ENCODE results near the gene FNIP2. TPM values are rescaled to one million over a fixed set of nuclear protein-coding genes. Genes with fewer than 3 reads are reported as not detected.

FNIP2 gene
- total RNA-seq, 1 donor from 2014 or later: 33.7 TPM

DNA sequence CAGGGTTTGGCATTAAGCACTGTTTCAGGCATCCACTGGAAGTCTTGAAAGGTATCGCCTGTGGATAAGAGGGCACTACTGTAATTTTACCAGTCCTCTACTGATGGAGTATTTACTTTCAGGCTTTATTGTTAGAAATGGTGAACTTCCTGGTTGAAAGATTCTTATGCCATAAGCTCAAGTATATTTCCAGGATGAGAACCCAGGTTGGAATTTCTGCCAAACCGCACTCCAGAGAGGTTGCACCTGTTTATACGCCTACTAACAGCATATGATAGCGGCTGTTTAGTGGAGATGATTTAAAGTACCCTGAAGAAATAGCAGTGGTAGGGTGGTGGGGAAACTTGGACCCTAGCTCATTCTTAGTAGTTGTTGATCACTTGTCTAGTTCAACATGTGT lies 9.9 kb downstream of the FNIP2 start:
- Mint-ChIP-seq H3K4me1 (ENCODE audit: low read depth) (peaks cover 54% of the 10 kb centered on the region), H3K27ac (ENCODE audit: unreplicated experiment) (no peak overlapping the region), H3K36me3 (ENCODE audit: low read depth) (no peaks in the 10 kb centered on the region), H3K9me3 (ENCODE audit: low read depth) (no peaks in the 10 kb centered on the region), H3K4me3 (ENCODE audit: unreplicated experiment) (no peak overlapping the region), H3K27me3 (ENCODE audit: low read depth) (no peaks in the 10 kb centered on the region)
- TF ChIP-seq, protein P1, sequence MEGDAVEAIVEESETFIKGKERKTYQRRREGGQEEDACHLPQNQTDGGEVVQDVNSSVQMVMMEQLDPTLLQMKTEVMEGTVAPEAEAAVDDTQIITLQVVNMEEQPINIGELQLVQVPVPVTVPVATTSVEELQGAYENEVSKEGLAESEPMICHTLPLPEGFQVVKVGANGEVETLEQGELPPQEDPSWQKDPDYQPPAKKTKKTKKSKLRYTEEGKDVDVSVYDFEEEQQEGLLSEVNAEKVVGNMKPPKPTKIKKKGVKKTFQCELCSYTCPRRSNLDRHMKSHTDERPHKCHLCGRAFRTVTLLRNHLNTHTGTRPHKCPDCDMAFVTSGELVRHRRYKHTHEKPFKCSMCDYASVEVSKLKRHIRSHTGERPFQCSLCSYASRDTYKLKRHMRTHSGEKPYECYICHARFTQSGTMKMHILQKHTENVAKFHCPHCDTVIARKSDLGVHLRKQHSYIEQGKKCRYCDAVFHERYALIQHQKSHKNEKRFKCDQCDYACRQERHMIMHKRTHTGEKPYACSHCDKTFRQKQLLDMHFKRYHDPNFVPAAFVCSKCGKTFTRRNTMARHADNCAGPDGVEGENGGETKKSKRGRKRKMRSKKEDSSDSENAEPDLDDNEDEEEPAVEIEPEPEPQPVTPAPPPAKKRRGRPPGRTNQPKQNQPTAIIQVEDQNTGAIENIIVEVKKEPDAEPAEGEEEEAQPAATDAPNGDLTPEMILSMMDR (IDR thresholded peaks at IDR 0.05): no peak
- no peak for DNase-seq (ENCODE audit: low spot score)

DNA sequence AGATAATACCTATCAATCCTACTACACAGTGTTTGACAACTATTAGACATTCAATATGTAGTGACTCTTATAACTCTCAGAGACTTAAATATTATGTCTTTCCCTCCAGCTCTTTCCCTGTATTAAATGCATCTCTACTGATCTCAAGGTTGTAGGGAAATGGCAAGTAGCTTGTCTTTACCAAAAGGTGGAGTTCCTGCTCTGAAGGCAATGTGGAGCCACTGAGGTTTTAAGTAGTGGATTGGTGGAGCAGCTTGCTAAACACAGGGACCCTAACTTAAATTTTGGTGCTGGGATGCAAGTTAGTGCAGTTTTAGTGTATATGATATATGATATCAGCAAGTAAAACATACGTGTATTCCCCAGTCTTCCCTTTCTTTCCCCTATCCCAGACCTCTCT lies 13.1 kb downstream of the FNIP2 start:
- Mint-ChIP-seq H3K36me3 (ENCODE audit: low read depth) (no peaks in the 10 kb centered on the region), H3K4me1 (ENCODE audit: low read depth) (peaks cover 56% of the 10 kb centered on the region), H3K9me3 (ENCODE audit: low read depth) (no peaks in the 10 kb centered on the region), H3K4me3 (ENCODE audit: unreplicated experiment) (no peak overlapping the region), H3K27me3 (ENCODE audit: low read depth) (no peaks in the 10 kb centered on the region), H3K27ac (ENCODE audit: unreplicated experiment) (peak overlapping the region; percentile 84)
- TF ChIP-seq, protein P1 (IDR thresholded peaks at IDR 0.05): peak; percentile 14
- no peak for DNase-seq (ENCODE audit: low spot score)

DNA sequence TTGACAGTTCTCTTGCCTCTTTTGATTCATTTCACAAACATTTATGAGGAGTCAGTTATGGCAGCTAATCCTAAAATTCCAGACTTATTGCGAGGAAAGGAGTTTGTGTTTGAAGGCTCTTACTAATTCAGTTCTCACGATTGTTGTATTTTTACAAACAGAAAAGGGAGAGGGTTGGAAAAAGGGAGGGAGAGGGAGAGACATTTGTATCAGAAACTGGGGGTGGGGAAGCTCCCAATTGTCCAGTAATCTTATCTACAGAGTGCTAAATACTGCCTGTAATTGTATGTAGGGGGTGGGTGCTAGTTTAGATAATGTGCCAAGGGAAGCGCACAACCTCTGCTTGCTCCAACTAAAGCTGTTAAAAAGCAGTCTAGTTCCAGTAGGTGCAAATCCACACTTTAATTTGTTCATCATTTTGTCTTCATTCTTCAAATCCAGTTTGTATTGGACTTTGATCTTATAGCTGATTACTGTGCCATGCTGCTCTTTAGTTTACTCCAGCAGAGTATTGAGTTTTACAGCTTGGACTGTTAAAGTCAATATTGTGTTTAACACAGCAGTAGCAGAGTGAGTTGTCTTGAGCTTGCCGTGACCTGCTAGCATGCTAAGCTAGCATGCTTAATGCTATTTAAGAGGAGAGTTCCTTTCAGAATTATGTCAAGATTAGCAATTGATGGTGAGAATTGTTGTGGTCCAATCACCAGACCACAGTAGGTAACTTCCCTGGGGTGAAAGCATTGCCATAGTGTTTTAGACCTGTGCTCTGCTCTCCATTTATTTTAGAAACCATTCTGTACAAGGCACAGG lies 13.9 kb downstream of the FNIP2 start:
- H3K9me3 Mint-ChIP-seq (ENCODE audit: low read depth): no peaks in the 10 kb centered on the region
- H3K27me3 Mint-ChIP-seq (ENCODE audit: low read depth): no peaks in the 10 kb centered on the region
- no peaks in the 10 kb centered on the region for H3K36me3 Mint-ChIP-seq (ENCODE audit: low read depth)
- DNase-seq (ENCODE audit: low spot score): no peak
- TF ChIP-seq, protein P1 (IDR thresholded peaks at IDR 0.05): no peak
- H3K27ac Mint-ChIP-seq (ENCODE audit: unreplicated experiment): peak overlapping the region; percentile 84
- peak overlapping the region; percentile 17 for H3K4me3 Mint-ChIP-seq (ENCODE audit: unreplicated experiment)
- H3K4me1 Mint-ChIP-seq (ENCODE audit: low read depth): peaks cover 57% of the 10 kb centered on the region

DNA sequence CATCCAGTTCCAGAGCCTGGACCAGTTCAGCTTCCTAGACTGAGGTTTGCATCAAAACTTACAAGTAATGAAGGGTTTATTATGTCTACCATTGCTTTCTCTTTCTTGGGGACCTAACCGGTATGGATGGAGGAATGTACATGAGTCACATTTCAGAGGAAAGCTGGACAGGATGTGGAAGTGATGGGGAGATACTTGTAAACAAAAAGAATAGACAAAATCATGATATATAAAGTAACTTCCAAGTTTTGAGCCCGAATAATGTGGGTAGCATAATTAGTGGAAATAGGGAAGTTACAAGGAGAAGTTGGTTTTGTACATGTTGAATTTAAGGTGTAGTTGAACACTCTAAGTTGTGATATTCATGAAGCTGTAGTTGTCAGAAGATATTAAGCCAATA lies 15.0 kb downstream of the FNIP2 start:
- Mint-ChIP-seq H3K4me3 (ENCODE audit: unreplicated experiment) (no peak overlapping the region), H3K36me3 (ENCODE audit: low read depth) (no peaks in the 10 kb centered on the region), H3K9me3 (ENCODE audit: low read depth) (no peaks in the 10 kb centered on the region), H3K27me3 (ENCODE audit: low read depth) (no peaks in the 10 kb centered on the region), H3K27ac (ENCODE audit: unreplicated experiment) (peak overlapping the region; percentile 57), H3K4me1 (ENCODE audit: low read depth) (peaks cover 61% of the 10 kb centered on the region)
- TF ChIP-seq, protein P1 (IDR thresholded peaks at IDR 0.05): no peak
- DNase-seq (ENCODE audit: low spot score): no peak

DNA sequence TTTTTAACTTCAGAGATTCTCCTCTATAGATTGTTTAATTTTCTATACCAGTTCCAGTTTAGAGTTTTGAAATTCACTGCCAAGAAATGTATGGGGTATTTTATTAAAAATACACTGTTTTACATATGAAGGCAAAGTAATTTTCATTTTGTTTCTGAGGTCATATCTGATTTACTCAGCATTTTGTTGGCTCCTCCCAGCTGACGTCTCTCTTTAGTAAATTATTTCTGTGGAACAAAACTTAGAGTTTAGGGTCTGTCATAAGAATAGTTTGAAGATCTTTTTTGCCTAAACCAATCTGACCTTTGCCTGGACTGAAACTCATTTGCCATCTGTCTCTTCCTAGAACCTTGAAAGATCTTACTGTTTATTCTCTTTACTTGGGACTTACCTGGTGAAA lies 16.9 kb downstream of the FNIP2 start:
- Mint-ChIP-seq H3K4me3 (ENCODE audit: unreplicated experiment) (no peak overlapping the region), H3K27ac (ENCODE audit: unreplicated experiment) (peak overlapping the region; percentile 65), H3K27me3 (ENCODE audit: low read depth) (no peaks in the 10 kb centered on the region), H3K4me1 (ENCODE audit: low read depth) (peaks cover 63% of the 10 kb centered on the region), H3K9me3 (ENCODE audit: low read depth) (no peaks in the 10 kb centered on the region), H3K36me3 (ENCODE audit: low read depth) (no peaks in the 10 kb centered on the region)
- no peak for DNase-seq (ENCODE audit: low spot score)
- TF ChIP-seq, protein P1 (IDR thresholded peaks at IDR 0.05): no peak
